ENCODE results near the gene PRRG2. TPM values are rescaled to one million over a fixed set of nuclear protein-coding genes. Genes with fewer than 3 reads are reported as not detected.
A peak's percentile ranks its signal among the peaks of the same experiment; 100 is the strongest.

The PRRG2 gene
- total and polyA plus RNA-seq, 2 of the 13 experiments (the other 11 are each of a cell fraction or from before 2014, with no cell fraction given), result 0.66 to 0.82 TPM

GRCh38 chr19:49553451-49554271 lies 27.5 kb upstream of the PRRG2 start (continued):
- TF ChIP-seq CTCF (CRISPR knock-in tag; IDR thresholded peaks at IDR 0.05), result no peak
- TF ChIP-seq, protein P1, sequence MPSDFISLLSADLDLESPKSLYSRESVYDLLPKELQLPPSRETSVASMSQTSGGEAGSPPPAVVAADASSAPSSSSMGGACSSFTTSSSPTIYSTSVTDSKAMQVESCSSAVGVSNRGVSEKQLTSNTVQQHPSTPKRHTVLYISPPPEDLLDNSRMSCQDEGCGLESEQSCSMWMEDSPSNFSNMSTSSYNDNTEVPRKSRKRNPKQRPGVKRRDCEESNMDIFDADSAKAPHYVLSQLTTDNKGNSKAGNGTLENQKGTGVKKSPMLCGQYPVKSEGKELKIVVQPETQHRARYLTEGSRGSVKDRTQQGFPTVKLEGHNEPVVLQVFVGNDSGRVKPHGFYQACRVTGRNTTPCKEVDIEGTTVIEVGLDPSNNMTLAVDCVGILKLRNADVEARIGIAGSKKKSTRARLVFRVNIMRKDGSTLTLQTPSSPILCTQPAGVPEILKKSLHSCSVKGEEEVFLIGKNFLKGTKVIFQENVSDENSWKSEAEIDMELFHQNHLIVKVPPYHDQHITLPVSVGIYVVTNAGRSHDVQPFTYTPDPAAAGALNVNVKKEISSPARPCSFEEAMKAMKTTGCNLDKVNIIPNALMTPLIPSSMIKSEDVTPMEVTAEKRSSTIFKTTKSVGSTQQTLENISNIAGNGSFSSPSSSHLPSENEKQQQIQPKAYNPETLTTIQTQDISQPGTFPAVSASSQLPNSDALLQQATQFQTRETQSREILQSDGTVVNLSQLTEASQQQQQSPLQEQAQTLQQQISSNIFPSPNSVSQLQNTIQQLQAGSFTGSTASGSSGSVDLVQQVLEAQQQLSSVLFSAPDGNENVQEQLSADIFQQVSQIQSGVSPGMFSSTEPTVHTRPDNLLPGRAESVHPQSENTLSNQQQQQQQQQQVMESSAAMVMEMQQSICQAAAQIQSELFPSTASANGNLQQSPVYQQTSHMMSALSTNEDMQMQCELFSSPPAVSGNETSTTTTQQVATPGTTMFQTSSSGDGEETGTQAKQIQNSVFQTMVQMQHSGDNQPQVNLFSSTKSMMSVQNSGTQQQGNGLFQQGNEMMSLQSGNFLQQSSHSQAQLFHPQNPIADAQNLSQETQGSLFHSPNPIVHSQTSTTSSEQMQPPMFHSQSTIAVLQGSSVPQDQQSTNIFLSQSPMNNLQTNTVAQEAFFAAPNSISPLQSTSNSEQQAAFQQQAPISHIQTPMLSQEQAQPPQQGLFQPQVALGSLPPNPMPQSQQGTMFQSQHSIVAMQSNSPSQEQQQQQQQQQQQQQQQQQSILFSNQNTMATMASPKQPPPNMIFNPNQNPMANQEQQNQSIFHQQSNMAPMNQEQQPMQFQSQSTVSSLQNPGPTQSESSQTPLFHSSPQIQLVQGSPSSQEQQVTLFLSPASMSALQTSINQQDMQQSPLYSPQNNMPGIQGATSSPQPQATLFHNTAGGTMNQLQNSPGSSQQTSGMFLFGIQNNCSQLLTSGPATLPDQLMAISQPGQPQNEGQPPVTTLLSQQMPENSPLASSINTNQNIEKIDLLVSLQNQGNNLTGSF (CRISPR knock-in tag; IDR thresholded peaks at IDR 0.05), result no peak
- TF ChIP-seq ZNF709 (CRISPR knock-in tag; IDR thresholded peaks at IDR 0.05), result no peak
- TF ChIP-seq TEAD3 (CRISPR knock-in tag; optimal IDR thresholded peaks at IDR 0.05; ENCODE audit: borderline replicate concordance), result peak; percentile 25
- no peak for TF ChIP-seq POLR2AphosphoS5 (IDR thresholded peaks at IDR 0.05; ENCODE audit: low read depth, low read length)
- TF ChIP-seq GPN1 (CRISPR knock-in tag; IDR thresholded peaks at IDR 0.05; ENCODE audit: borderline replicate concordance), result no peak
- no peak for TF ChIP-seq PHF5A (CRISPR knock-in tag; IDR thresholded peaks at IDR 0.05; ENCODE audit: low read depth, unreplicated experiment)
- peak; percentile 31; the same call in 1 of the 2 replicates for TF ChIP-seq ZBTB7B (CRISPR knock-in tag; IDR thresholded peaks at IDR 0.05)
- TF ChIP-seq ZNF101 (CRISPR knock-in tag; IDR thresholded peaks at IDR 0.05; ENCODE audit: borderline replicate concordance, low read depth), result no peak
- no peak for TF ChIP-seq ZNF430 (CRISPR knock-in tag; IDR thresholded peaks at IDR 0.05)
- 0 out of 2 replicates have a peak, but pooled peaks have one; percentile 37 for TF ChIP-seq ZNF574 (CRISPR knock-in tag; IDR thresholded peaks at IDR 0.05)
- TF ChIP-seq, protein P2, sequence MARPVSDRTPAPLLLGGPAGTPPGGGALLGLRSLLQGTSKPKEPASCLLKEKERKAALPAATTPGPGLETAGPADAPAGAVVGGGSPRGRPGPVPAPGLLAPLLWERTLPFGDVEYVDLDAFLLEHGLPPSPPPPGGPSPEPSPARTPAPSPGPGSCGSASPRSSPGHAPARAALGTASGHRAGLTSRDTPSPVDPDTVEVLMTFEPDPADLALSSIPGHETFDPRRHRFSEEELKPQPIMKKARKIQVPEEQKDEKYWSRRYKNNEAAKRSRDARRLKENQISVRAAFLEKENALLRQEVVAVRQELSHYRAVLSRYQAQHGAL (CRISPR knock-in tag; IDR thresholded peaks at IDR 0.05; ENCODE audit: not compliant biosample characterization), result no peak
- TF ChIP-seq ZNF782 (CRISPR knock-in tag; IDR thresholded peaks at IDR 0.05; ENCODE audit: borderline replicate concordance), result no peak
- no peak for TF ChIP-seq EZH2 (conservative IDR thresholded peaks at IDR 0.05; ENCODE audit: low read depth, low read length)
- no peak for TF ChIP-seq NRL (CRISPR knock-in tag; IDR thresholded peaks at IDR 0.05; ENCODE audit: borderline replicate concordance)

All from HepG2 (cell line).